Activated CD4-positive, alpha-beta T cell treated with anti-CD3 and anti-CD28 coated beads, Interleukin-2, Interleukin-6, amounts not matched to agents 100 ng/mL and 50 ng/mL, durations not matched to agents 16 hours and 8 hours (primary cell): ENCODE data around the gene TIAM1.

Source experiments
- DNase-seq: peaks from one replicate; pipeline ENCODE4 v3.0.0-alpha.2; 2020

TIAM1 gene

GRCh38 chr21:31343680-31344480 lies at the start of gene TIAM1:
TSS of gene TIAM1 (minus strand) at chr21:31344261. CDS start at chr21:31266972, 77,289 bp downstream.
- peak; percentile 42 for DNase-seq

GRCh38 chr21:31387560-31388186 lies 43.6 kb upstream of the TIAM1 start:
- DNase-seq = no peak

- DNase-seq = no peak
Observed at GRCh38 chr21:31386006-31386405, 41.9 kb upstream of the TIAM1 start.

GRCh38 chr21:31383770-31384169 lies 39.7 kb upstream of the TIAM1 start:
- no peak for DNase-seq

GRCh38 chr21:31382060-31382459 lies 38.0 kb upstream of the TIAM1 start:
- no peak for DNase-seq

GRCh38 chr21:31376301-31376700 lies 32.2 kb upstream of the TIAM1 start:
- DNase-seq = no peak

DNA sequence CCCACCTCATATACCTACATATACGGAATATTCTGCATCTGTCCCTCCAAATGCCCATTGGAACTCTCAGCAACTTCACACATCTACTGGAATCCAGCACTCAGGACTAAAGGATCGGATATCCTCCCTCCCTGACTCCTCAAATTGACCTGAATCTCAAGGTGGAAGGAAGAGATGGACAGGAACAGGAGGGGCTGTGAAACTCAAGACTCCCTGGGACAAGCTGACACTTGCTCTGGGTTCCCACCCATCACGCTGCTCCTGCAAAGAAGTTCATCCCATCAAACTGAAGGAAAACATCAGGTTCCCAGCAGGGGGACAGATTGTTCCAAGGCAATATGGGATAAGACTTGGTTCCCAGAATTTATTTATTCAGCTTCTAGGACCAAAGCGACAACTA lies 30.3 kb upstream of the TIAM1 start:
- no peak for DNase-seq

DNA sequence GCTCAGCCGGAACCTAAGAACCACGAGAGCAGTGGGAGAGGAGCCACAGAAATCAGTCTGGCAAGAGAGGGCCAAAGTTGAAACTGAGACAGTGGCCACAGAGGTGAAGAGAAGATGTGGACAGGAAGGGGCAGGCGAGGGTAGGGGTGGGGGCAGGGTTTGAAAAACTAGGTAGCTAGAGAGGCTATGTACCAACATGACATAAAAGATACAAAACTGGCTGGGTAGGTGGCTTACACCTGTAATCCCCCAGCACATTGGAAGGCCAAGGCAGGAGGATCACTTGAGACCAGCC lies 28.4 kb upstream of the TIAM1 start:
- no peak for DNase-seq

DNA sequence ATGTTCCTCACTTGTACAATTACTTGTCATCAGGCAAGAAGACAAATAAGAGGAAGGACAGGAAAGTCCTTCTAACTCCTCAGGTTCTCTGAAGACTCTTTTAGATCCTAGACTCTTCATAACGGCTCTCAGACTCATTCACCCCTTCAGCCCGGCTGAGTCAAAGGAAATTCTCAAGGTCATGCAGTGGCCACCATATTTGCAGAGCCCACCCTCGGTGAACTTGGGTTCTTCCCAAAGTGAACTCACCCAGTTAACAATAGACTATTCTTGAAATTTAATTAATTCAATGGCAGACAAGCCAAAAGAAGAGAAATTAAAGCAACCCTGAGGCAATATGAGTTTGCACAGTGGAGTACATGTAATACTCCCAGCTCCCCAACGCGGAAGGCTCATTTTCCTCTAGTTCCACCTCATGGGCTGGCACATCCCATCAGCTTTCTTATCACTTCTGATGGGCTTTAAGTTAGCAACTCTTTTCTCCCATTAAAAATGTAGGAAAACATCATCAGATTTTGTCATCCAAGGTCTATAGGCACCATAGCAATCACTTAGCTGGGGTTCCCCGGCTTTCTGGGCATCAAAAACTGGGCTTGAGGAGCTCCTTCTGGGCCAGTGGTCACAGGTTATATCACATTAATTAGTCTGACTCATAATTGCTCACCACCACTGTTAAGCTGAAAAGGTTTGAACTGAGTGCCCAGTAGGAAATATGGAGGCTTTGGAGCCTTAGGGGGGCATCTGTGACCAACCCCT lies 27.8 kb upstream of the TIAM1 start:
- no peak for DNase-seq

GRCh38 chr21:31370893-31371544 lies 27.0 kb upstream of the TIAM1 start:
- DNase-seq = no peak

GRCh38 chr21:31370281-31370892 lies 26.3 kb upstream of the TIAM1 start:
- no peak for DNase-seq

GRCh38 chr21:31368361-31368760 lies 24.3 kb upstream of the TIAM1 start:
- DNase-seq = no peak

DNA sequence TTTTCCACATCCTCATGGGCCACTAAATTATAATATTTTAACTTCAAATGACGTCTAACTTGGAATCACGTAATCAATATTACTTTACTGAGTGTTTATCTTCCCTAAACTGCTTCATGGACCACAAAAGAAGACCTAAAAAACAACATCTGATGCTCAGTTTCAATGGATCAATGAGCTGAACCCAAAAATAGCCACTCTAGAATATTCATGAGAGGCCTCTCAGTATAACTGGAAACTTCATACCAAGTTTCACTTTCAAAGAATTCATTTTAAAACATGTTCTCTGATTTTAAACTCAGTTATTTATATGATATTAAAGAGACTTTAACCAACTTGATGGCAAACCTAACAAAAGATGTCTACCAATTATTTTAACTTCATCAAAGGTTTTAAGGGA lies 23.7 kb upstream of the TIAM1 start:
- no peak for DNase-seq

- no peak for DNase-seq
Observed at GRCh38 chr21:31366825-31367224, 22.8 kb upstream of the TIAM1 start.

DNA sequence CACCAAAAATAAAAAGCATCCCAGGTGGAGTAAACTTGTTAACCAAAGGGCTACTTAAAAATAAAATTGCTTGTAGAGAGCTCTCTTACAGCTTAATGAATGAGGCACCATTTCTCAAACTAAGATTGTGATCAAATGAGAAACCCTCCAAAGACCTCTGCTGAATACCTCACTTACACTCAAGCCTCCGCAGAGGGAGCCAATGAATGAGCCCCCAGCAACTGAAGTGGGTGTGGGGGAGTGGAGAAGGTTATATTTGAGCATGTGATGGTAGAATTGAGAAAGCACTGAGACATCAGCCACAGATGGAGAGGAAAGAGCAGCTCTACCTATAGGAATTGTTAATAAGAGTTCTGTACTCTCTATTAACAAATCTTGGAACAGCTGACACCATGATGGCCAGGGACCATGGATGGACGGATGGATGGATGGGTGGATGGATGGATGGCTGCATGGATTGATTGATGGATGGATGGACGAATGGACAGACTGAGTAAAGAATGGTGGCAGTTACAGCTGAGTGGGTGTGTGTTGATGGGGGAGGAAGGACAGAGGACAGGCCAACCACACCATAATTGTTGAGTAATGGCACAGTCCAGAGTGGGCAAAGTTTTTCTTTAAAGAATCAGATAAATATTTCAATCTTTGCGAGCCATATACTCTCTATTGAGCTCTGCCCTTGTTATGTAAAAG lies 20.3 kb upstream of the TIAM1 start:
- no peak for DNase-seq

DNA sequence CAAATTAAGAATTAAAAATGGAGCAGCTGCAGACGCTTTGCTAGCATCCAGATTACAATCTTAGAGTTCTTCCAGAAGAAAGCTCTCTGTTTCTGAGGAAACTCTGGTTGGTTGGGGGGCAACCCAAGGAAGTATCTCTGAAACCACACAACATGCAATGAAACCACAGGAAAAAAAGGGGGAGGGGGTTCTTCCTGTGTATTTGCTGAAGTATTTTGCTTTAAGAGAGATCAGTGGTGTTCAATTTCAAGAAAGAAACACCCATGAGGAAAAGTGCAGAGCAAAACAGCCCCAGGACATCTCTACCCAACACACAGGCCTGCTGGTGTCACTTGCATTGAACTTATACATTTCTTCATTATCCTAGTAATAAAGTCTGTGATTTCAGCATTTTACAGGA lies 19.7 kb upstream of the TIAM1 start:
- DNase-seq = peak; percentile 44

GRCh38 chr21:31360717-31361116 lies 16.7 kb upstream of the TIAM1 start:
- DNase-seq = no peak

DNA sequence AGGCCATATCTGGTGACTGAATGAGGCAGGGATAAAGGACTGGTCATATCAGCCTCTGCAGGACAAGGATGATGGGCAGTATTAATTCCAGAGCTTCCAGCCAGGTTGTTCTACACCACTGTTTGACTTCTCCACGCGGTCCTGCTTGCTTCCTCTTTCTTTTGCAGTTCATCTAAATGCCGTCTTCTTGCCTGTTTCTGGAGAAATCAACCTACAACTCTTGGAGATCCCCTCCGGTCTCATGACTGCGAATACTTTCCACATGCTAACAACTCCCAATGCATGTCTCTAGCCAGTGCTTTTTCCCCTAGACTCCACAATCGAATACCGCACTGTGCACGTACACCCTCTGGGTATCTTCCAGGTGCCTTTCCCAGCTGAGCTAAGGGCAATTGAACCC lies 14.1 kb upstream of the TIAM1 start:
- no peak for DNase-seq

DNA sequence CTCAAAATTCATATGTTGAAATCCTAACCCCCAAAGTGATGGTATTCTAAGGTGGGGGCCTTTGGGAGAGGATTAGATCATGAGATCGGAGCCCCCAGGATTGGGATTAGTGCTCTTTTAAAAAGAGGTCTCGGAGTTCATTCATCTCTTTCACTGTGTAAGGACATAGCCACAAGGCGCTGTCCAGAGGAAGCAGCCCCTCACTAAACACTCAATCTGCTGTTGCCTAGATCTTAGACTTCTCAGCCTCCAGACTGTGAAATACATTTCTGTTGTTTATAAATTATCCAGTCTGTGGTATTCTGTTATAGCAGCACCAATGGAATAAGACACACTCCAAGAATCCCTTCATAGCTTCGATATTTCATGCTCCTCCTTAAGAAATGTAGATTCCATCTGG lies 12.4 kb upstream of the TIAM1 start:
- no peak for DNase-seq

- DNase-seq = peak; percentile 95
Observed at GRCh38 chr21:31354604-31355443, 10.8 kb upstream of the TIAM1 start.

DNA sequence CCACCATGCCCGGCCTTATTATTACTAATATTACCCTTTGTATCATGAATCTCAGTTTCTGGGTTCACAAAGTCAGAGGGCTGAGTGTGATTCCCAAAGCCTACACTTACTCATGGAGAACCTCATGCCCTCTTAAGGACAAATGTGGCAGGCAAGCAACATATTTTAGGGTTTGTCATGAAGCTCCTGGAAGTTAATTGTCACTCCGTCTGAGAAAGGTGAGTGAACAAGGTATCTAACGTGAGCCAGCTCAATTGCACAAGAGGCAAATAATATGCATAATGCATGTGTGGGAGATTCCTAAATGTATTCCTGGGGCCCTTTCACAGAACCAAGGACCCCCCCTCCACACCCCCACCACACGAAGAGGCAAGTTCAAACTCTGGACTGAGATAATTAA lies 10.1 kb upstream of the TIAM1 start:
- no peak for DNase-seq

DNA sequence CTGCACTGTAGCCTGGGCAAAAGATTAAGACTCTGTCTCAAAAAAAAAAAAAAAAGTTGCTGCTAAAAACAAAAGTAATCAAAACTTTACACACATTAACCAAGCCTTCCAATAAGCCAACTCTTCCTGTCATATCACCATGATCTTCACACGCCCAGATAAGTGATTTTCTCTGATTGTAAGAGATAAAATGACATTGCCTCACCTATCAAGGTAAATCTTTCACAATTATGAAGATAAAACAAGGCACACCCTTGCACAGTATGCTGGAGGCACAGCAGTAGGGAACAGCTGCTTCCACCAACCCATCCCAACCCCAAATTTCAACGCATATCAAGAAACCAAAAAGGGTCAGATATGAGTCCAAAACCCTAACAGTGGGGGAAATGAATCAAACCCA lies 8.8 kb upstream of the TIAM1 start:
- peak; percentile 79 for DNase-seq
